Adrenal gland (tissue), 5 donors: ENCODE results near the gene WHRN.

Experiments
- POLR2A ChIP-seq, 2 donors: fragments of 450-650 bp; IDR thresholded peaks; one replicate each; pipeline ENCODE4 v1.6.1; 2017; ENCODE audit warnings: antibody characterized with exemption in 2 of 2, mild to moderate bottlenecking in 2 of 2, moderate library complexity in 1 of 2
- TF ChIP-seq, protein P1 (sequence below), 6 experiments: fragments of 450-650 bp in 4 of 6; fragments of 200-600 bp in 2 of 6; sonication (generic) in 1 of 6; IDR thresholded peaks; 1 replicate in 5 of 6; 2 replicates in 1 of 6; pipeline versions ENCODE4 v1.5.1 to v1.8.0; 2016 to 2021; ENCODE audit warnings: antibody characterized with exemption in 6 of 6, mild to moderate bottlenecking in 2 of 6, moderate library complexity in 1 of 6
- donor health status: DM: no; HTN: no; CAD: no.

GRCh38 chr9:114419796-114420195 lies 85.5 kb downstream of the WHRN start:
- TF ChIP-seq, protein P1, sequence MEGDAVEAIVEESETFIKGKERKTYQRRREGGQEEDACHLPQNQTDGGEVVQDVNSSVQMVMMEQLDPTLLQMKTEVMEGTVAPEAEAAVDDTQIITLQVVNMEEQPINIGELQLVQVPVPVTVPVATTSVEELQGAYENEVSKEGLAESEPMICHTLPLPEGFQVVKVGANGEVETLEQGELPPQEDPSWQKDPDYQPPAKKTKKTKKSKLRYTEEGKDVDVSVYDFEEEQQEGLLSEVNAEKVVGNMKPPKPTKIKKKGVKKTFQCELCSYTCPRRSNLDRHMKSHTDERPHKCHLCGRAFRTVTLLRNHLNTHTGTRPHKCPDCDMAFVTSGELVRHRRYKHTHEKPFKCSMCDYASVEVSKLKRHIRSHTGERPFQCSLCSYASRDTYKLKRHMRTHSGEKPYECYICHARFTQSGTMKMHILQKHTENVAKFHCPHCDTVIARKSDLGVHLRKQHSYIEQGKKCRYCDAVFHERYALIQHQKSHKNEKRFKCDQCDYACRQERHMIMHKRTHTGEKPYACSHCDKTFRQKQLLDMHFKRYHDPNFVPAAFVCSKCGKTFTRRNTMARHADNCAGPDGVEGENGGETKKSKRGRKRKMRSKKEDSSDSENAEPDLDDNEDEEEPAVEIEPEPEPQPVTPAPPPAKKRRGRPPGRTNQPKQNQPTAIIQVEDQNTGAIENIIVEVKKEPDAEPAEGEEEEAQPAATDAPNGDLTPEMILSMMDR (IDR thresholded peaks at IDR 0.05) = no peak
- no peak for TF ChIP-seq POLR2A (IDR thresholded peaks at IDR 0.05)
